Panc1 (cell line): ENCODE data around the gene MROH2A. TPM values are rescaled to one million over a fixed set of nuclear protein-coding genes. Genes with fewer than 3 reads are reported as not detected.

ENCODE experiments used
- ATAC-seq: fragments of 200-7000 bp; cut with Tn5 transposase; 2 replicates; pipeline ENCODE4 v1.9.1; 2020; ENCODE audit warnings: mild to moderate bottlenecking, moderate library complexity
- BruUV-seq: library from RNA; stranded (reverse); fragments of 400-500 nt; replicated peaks from 2 replicates; lab custom pipeline; 2021; lab: Mats Ljungman, UMichigan
- CTCF ChIA-PET: fragments of 300-600 bp; sonication (Branson Sonifier 250); formaldehyde crosslinking; loops from one replicate; lab custom pipeline; 2022; ENCODE audit warnings: antibody characterized with exemption; lab: Charles Lee
- POLR2A ChIA-PET: fragments of 300-600 bp; sonication (Branson Sonifier 250); formaldehyde crosslinking; loops from one replicate; lab custom pipeline; 2022; ENCODE audit warnings: antibody characterized with exemption; lab: Charles Lee
- DNase-seq: peaks from one replicate; pipeline ENCODE4 v3.0.0-alpha.2; 2010; ENCODE audit warnings: low read depth, low spot score
- H3K27ac ChIP-seq: 2 replicates; pipeline ENCODE4 v1.5.1; 2011; ENCODE audit warnings: mild to moderate bottlenecking, low read length, inconsistent platforms
- H3K27me3 ChIP-seq: fragments of 200-500 bp; sonication (Bioruptor generic); 2 replicates; pipeline ENCODE4 v1.6.0; 2014; ENCODE audit warnings: low read length, inconsistent platforms; ENCODE audit not compliant: control insufficient read depth, insufficient read depth
- H3K36me3 ChIP-seq: fragments of 200-500 bp; sonication (Bioruptor generic); 2 replicates; pipeline ENCODE4 v1.5.1; 2014; ENCODE audit warnings: inconsistent platforms, mild to moderate bottlenecking, low read length, moderate library complexity; ENCODE audit not compliant: control insufficient read depth, insufficient read depth
- H3K4me1 ChIP-seq: 2 replicates; pipeline ENCODE4 v1.5.1; 2011; ENCODE audit warnings: inconsistent platforms, mild to moderate bottlenecking, low read length, moderate library complexity; ENCODE audit not compliant: control insufficient read depth, insufficient read depth
- H3K4me3 ChIP-seq, 2 experiments: 2 replicates each; pipeline ENCODE4 v1.5.1; 2011 to 2012; ENCODE audit warnings: low read depth in 2 of 2, low read length in 2 of 2, mild to moderate bottlenecking in 2 of 2, inconsistent platforms in 1 of 2, moderate library complexity in 1 of 2
- H3K9me3 ChIP-seq: fragments of 200-500 bp; sonication (Bioruptor generic); 2 replicates; pipeline ENCODE4 v1.5.1; 2014; ENCODE audit warnings: low read depth, mild to moderate bottlenecking, inconsistent platforms, low read length, moderate library complexity; ENCODE audit not compliant: control insufficient read depth, insufficient read depth
- CTCF ChIP-seq: fragments of 450-650 bp; IDR thresholded peaks from 2 replicates; pipeline ENCODE4 v1.5.1; 2017; ENCODE audit warnings: mild to moderate bottlenecking
- POLR2AphosphoS5 ChIP-seq: IDR thresholded peaks from 2 replicates; pipeline ENCODE4 v1.6.1; 2012; ENCODE audit warnings: mild to moderate bottlenecking, low read depth, low read length, moderate library complexity
- REST ChIP-seq, 2 experiments: IDR thresholded peaks; 2 replicates each; pipeline ENCODE4 v1.6.1; 2011 to 2012; ENCODE audit warnings: low read depth in 2 of 2, control low read depth in 1 of 2, low read length in 1 of 2, mild to moderate bottlenecking in 1 of 2, moderate library complexity in 1 of 2; ENCODE audit not compliant: insufficient read depth in 1 of 2
- SIN3A ChIP-seq: IDR thresholded peaks from 2 replicates; pipeline ENCODE4 v1.6.1; 2012; ENCODE audit warnings: low read depth, mild to moderate bottlenecking, low read length, moderate library complexity, borderline replicate concordance; ENCODE audit not compliant: insufficient read depth
- TCF7L2 ChIP-seq: IDR thresholded peaks from 2 replicates; pipeline ENCODE4 v1.6.1; 2011; ENCODE audit warnings: mild to moderate bottlenecking, low read depth, low read length, inconsistent platforms
- in situ Hi-C: cut with HindIII; loops from 2 replicates; pipeline ENCODE4 v1.10.0; 2016; ENCODE audit warnings: low sequenced_read_pairs, low pct_unique_long_range_greater_than_20kb
- intact Hi-C: fragments of 100-400 bp; cut with micrococcal nuclease; formaldehyde crosslinking; loops from one replicate; pipeline ENCODE4 v1.10.0; 2022; ENCODE audit not compliant: unreplicated experiment
- total RNA-seq: library from RNA; stranded (reverse); gene quantifications from one replicate; pipeline ENCODE4 v1.2.1, GENCODE V29; 2021; ENCODE audit not compliant: unreplicated experiment

The MROH2A gene
- total RNA-seq, 1 experiment from 2014 or later: not detected

GRCh38 chr2:233801357-233802131, 23.4 kb downstream of the MROH2A start:
- Histone ChIP-seq H3K27me3 (no peaks in the 10 kb centered on the region; the same call in 1 of the 2 replicates), H3K4me1 (no peaks in the 10 kb centered on the region), H3K4me3 (no peak overlapping the region), H3K27ac (no peak overlapping the region), H3K9me3 (no peaks in the 10 kb centered on the region), H3K36me3 (no peaks in the 10 kb centered on the region)
- in situ Hi-C loops (no loop called here), intact Hi-C loops (no loop called here)
- ChIA-PET CTCF (no interaction called here), POLR2A (no interaction called here)
- TF ChIP-seq TCF7L2: no peak
- no peak for TF ChIP-seq REST (IDR thresholded peaks at IDR 0.05; ENCODE audit: insufficient read depth in 1 of 2, low read depth in 2 of 2, low read length in 1 of 2)
- TF ChIP-seq SIN3A: no peak
- TF ChIP-seq POLR2AphosphoS5: no peak
- no peak for TF ChIP-seq CTCF
- DNase-seq (no peak), ATAC-seq (no peak; the same call in 1 of the 2 replicates)
- no TSS peak for BruUV-seq

- ATAC-seq: no peak
- no TSS peak for BruUV-seq
These were observed 24.1 kb downstream of the MROH2A start for GRCh38 chr2:233802132-233802815.

More at GRCh38 chr2:233802132-233802815, 24.1 kb downstream of the MROH2A start:
- in situ Hi-C loops (no loop called here), intact Hi-C loops (no loop called here)
- ChIA-PET POLR2A (no interaction called here), CTCF (no interaction called here)
- Histone ChIP-seq H3K27me3 (no peaks in the 10 kb centered on the region; the same call in 1 of the 2 replicates), H3K27ac (no peak overlapping the region), H3K36me3 (no peaks in the 10 kb centered on the region), H3K4me1 (no peaks in the 10 kb centered on the region), H3K4me3 (no peak overlapping the region), H3K9me3 (no peaks in the 10 kb centered on the region)
- no peak for DNase-seq
- TF ChIP-seq POLR2AphosphoS5 (no peak), CTCF (no peak), REST (IDR thresholded peaks at IDR 0.05; ENCODE audit: insufficient read depth in 1 of 2, low read depth in 2 of 2, low read length in 1 of 2) (no peak), SIN3A (no peak), TCF7L2 (no peak)
